ENCODE measurements around the gene FBXO47.
"Not testable (repeated sequence)": the region's sequence is repeated elsewhere in the genome, so short reads cannot be mapped to it uniquely, and the experiment has no call there.

FBXO47 gene

GRCh38 chr17:38980490-38981217 lies 13.5 kb upstream of the FBXO47 start:
- TF ChIP-seq CTCF (IDR thresholded peaks at IDR 0.05; ENCODE audit: control insufficient read depth, insufficient read depth, low read depth, low read length, missing control alignments) = no peak
- no peak for DNase-seq (ENCODE audit: low read depth)
- H3K4me3 ChIP-seq (ENCODE audit: control insufficient read depth, low read depth, low read length) = no peak overlapping the region

- DNase-seq (ENCODE audit: low read depth) = no peak
- TF ChIP-seq CTCF (IDR thresholded peaks at IDR 0.05; ENCODE audit: control insufficient read depth, insufficient read depth, low read depth, low read length, missing control alignments) = no peak
- no peak overlapping the region for H3K4me3 ChIP-seq (ENCODE audit: control insufficient read depth, low read depth, low read length)
Measured at GRCh38 chr17:38978180-38978579, 11.0 kb upstream of the FBXO47 start.

GRCh38 chr17:38976187-38976551 lies 9.0 kb upstream of the FBXO47 start:
- DNase-seq (ENCODE audit: low read depth) = peak; percentile 32
- H3K4me3 ChIP-seq (ENCODE audit: control insufficient read depth, low read depth, low read length) = not testable (repeated sequence)

- H3K4me3 ChIP-seq (ENCODE audit: control insufficient read depth, low read depth, low read length) = no peak overlapping the region
- no peak for DNase-seq (ENCODE audit: low read depth)
- TF ChIP-seq CTCF (IDR thresholded peaks at IDR 0.05; ENCODE audit: control insufficient read depth, insufficient read depth, low read depth, low read length, missing control alignments) = no peak
Measured at GRCh38 chr17:38970804-38971203, 3.6 kb upstream of the FBXO47 start.

GRCh38 chr17:38970128-38970527 lies 2.9 kb upstream of the FBXO47 start:
- no peak overlapping the region for H3K4me3 ChIP-seq (ENCODE audit: control insufficient read depth, low read depth, low read length)
- TF ChIP-seq CTCF (IDR thresholded peaks at IDR 0.05; ENCODE audit: control insufficient read depth, insufficient read depth, low read depth, low read length, missing control alignments) = no peak
- DNase-seq (ENCODE audit: low read depth) = no peak

GRCh38 chr17:38969281-38969680 lies 2.1 kb upstream of the FBXO47 start:
- no peak for DNase-seq (ENCODE audit: low read depth)
- H3K4me3 ChIP-seq (ENCODE audit: control insufficient read depth, low read depth, low read length) = no peak overlapping the region
- TF ChIP-seq CTCF (IDR thresholded peaks at IDR 0.05; ENCODE audit: control insufficient read depth, insufficient read depth, low read depth, low read length, missing control alignments) = no peak

GRCh38 chr17:38961413-38961812 lies 5.8 kb downstream of the FBXO47 start:
- no peak overlapping the region for H3K4me3 ChIP-seq (ENCODE audit: control insufficient read depth, low read depth, low read length)
- TF ChIP-seq CTCF (IDR thresholded peaks at IDR 0.05; ENCODE audit: control insufficient read depth, insufficient read depth, low read depth, low read length, missing control alignments) = no peak
- DNase-seq (ENCODE audit: low read depth) = no peak

Measured in AG09309 (cell line).